ENCODE results near the gene CAMTA1. TPM values are rescaled to one million over a fixed set of nuclear protein-coding genes. Genes with fewer than 3 reads are reported as not detected.

Gene CAMTA1
- total and polyA plus RNA-seq, 2 donors, result 53.3 to 115 TPM

DNA sequence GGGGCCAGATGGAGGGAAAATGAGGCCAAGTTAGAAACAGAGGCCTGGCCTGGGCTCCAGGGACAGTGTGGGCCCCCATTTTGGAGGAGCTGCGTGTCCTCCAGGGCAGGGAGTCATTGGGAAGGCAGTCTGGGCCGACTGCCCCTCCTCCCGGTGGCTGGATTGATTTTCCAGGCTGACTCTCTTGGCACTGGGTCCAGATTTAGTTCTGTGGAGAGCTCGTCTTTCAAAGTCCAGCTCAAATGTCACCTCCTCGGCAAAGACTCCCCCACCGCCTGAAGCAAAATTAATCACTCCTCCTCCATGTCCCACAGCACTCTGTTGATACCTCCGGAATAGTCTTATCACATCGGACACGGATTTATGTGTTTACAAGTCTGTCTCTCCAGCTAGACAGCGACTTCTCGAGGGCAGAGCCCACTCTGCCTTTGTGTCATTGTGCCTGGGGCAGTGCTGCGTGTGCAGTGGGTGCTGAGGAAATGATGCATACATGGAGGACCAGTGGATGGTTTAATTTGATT lies 175.1 kb downstream of the CAMTA1 start:
- no peak overlapping the region for H3K4me3 ChIP-seq (ENCODE audit: low read depth, low read length)
- no peaks in the 10 kb centered on the region for H3K36me3 ChIP-seq (ENCODE audit: insufficient read depth)
- H3K27ac ChIP-seq (ENCODE audit: low read depth), result no peak overlapping the region
- WGBS, result 24% methylated on average over 12 of the region's 12 CpGs
- DNase-seq (ENCODE audit: extremely low spot score), result no peak
- no peaks in the 10 kb centered on the region for H3K4me1 ChIP-seq (ENCODE audit: insufficient read depth)

DNA sequence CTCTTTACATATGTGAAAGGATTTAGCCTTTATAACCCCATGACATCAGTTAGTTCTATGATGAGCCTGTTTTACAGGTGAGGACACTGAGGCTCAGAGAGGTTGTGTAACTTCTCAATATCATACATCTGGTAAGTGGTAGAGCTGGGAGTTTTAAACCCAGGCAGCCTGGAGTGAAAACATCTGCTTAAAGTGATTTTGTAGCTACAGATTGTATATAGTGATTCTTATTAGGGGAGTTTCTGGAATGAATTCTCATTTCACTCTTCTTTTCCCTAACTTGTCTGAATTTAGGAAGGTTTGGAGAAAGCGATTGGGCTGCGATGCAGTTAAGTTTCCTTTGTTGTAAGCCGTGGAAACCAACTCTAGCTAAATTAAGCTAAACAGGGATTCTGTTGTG lies 175.6 kb downstream of the CAMTA1 start:
- no peak overlapping the region for H3K4me3 ChIP-seq (ENCODE audit: low read depth, low read length)
- DNase-seq (ENCODE audit: extremely low spot score), result no peak
- 67% methylated on average over 3 of the region's 3 CpGs for WGBS
- no peaks in the 10 kb centered on the region for H3K36me3 ChIP-seq (ENCODE audit: insufficient read depth)
- H3K4me1 ChIP-seq (ENCODE audit: insufficient read depth), result no peaks in the 10 kb centered on the region
- H3K27ac ChIP-seq (ENCODE audit: low read depth), result no peak overlapping the region

DNA sequence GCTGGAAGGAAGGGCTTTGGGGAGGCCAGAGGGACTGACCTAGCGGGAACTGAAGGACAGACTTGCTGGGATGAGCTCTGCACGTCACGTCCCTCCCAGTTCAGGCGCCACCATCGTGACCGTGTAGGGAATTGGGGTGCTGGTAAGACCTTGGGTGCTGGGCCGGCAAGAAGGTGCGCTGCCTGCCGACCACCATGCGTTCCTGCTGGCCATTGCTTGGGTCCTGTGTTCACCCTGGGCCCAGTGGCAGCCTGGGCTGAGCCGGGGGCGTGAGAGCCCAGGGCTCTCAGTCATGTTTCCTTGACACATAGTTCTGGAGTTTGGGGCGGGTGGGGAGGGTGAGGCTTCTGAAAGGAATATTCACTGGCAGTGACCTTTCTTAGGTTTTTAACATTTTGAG lies 176.0 kb downstream of the CAMTA1 start:
- Histone ChIP-seq H3K36me3 (ENCODE audit: insufficient read depth) (no peaks in the 10 kb centered on the region), H3K4me3 (ENCODE audit: low read depth, low read length) (no peak overlapping the region), H3K4me1 (ENCODE audit: insufficient read depth) (no peaks in the 10 kb centered on the region), H3K27ac (ENCODE audit: low read depth) (no peak overlapping the region)
- no peak for DNase-seq (ENCODE audit: extremely low spot score)
- WGBS, result 89% methylated on average over 13 of the region's 13 CpGs

DNA sequence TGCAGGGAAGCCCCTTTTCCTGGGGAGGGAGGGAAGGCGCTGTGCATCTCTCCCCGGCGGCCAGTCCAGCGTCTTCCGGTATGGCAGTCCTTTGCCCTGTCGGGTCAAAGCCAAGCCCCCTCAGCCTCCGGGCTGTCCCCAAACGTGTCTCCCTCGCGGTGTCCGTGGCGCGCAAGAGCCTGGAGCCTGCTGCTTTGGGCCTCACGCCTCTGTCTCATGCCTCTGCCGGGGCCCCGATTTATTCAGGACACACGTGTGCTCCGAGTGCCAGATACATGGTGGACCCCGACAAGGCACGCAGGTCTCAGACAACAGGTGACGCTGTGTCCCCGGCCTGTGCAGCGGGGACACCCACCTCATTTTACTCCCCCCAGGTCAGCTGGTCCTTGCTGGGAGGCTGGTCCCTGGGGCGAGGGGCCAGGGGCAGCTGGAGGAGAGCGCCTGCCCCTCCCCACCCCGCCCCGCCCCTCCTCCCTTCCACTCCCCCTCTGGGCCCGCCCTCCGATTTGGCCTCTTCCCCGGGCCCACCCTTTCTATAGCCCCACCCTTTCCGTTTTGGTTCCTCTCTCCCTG lies 176.7 kb downstream of the CAMTA1 start:
- no peaks in the 10 kb centered on the region for H3K36me3 ChIP-seq (ENCODE audit: insufficient read depth)
- 29% methylated on average over 31 of the region's 31 CpGs for WGBS
- H3K4me3 ChIP-seq (ENCODE audit: low read depth, low read length), result no peak overlapping the region
- no peak for DNase-seq (ENCODE audit: extremely low spot score)
- H3K4me1 ChIP-seq (ENCODE audit: insufficient read depth), result no peaks in the 10 kb centered on the region
- no peak overlapping the region for H3K27ac ChIP-seq (ENCODE audit: low read depth)

DNA sequence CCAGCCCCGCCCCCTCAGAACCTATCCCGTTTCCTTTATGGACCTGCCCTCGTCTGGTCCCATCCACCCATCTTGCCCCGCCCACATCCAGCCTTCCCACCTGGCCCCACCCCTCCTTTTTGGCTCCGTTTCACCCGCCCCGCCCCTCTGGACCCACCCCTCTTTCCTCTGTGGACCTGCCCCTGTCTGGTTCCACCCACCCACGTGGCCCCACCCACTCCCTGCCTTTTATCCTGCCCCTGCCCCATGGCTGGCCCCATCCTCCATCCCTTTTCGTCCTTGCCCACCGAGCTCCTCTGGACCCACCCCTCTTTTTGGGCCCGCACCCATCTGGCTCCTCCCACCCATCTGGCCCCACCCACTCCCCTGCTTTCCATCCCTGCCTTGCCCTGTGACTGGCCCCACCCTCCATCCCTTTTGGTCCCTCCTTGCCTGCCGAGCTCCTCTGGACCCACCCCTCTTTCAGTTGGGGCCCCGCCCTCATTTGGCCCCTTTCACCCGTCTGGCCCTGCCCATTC lies 177.3 kb downstream of the CAMTA1 start:
- no peaks in the 10 kb centered on the region for H3K4me1 ChIP-seq (ENCODE audit: insufficient read depth)
- no peak overlapping the region for H3K4me3 ChIP-seq (ENCODE audit: low read depth, low read length)
- H3K27ac ChIP-seq (ENCODE audit: low read depth), result no peak overlapping the region
- no peaks in the 10 kb centered on the region for H3K36me3 ChIP-seq (ENCODE audit: insufficient read depth)
- 4% methylated on average over 14 of the region's 14 CpGs for WGBS
- DNase-seq (ENCODE audit: extremely low spot score), result no peak

DNA sequence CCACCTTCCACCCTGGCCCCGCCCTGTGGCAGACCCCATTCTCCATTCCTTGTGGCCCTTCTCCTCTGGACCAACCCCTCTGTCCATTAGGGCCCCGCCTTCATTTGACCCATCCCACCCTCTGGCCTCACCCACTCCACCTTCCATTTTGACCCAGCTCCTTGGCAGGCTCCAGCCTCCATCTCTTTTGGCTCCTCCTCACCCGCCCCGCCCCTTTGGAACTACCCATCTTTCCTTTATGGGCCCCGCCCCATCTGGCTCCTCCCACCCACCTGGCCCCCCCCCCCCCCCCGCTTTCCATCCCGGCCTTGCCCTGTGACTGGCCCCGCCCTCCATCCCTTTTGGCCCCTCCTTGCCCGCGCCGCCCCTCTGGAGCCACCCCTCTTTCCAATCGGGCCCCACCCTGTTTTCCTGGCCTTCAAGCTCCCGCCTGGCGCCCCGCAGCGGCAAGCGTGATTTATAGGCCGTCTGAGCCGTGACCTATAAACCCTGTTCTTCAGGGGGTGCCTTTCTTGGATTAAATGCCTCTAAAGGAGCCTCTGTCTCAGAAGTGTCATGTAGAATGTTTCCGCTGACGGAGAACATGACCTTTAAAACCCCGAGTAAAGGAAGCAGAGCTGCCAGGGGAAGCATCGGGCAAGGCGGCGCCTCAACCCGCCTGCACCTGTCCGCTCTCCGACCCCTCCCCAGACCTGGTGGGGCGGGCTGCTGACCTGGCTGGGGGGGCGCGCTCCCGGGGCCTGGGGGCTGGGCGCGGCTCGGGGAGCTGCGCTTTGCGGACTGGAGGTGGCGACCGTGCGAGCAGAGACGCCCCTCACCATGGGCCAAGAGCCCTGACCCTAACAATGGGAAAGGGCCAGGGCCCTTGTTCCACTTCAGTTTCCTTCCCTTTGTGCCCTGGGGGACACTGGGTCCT lies 178.0 kb downstream of the CAMTA1 start:
- H3K36me3 ChIP-seq (ENCODE audit: insufficient read depth), result no peaks in the 10 kb centered on the region
- H3K27ac ChIP-seq (ENCODE audit: low read depth), result no peak overlapping the region
- DNase-seq (ENCODE audit: extremely low spot score), result no peak
- no peak overlapping the region for H3K4me3 ChIP-seq (ENCODE audit: low read depth, low read length)
- H3K4me1 ChIP-seq (ENCODE audit: insufficient read depth), result no peaks in the 10 kb centered on the region
- 22% methylated on average over 40 of the region's 41 CpGs for WGBS

DNA sequence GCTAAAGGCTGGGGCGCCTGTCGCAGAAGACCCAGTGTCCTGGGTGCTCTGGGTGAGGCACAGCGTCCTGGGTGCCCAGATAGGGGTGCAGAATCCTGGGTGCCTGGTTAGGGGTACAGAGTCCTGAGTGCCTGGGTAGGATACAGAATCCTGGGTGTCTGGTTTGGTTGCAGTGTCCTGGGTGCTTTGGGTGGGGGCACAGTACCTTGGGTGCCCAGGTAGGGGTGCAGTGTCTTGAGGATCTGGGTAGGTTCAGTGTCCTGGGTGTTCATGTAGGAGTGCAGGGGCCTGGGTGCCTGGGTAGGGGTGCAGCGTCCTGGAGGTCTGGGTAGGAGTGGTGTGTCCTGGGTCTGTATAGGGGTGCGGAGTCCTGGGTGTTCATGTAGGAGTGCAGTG lies 178.7 kb downstream of the CAMTA1 start:
- 89% methylated on average over 5 of the region's 5 CpGs for WGBS
- no peak for DNase-seq (ENCODE audit: extremely low spot score)
- Histone ChIP-seq H3K27ac (ENCODE audit: low read depth) (no peak overlapping the region), H3K4me3 (ENCODE audit: low read depth, low read length) (no peak overlapping the region), H3K36me3 (ENCODE audit: insufficient read depth) (no peaks in the 10 kb centered on the region), H3K4me1 (ENCODE audit: insufficient read depth) (no peaks in the 10 kb centered on the region)

DNA sequence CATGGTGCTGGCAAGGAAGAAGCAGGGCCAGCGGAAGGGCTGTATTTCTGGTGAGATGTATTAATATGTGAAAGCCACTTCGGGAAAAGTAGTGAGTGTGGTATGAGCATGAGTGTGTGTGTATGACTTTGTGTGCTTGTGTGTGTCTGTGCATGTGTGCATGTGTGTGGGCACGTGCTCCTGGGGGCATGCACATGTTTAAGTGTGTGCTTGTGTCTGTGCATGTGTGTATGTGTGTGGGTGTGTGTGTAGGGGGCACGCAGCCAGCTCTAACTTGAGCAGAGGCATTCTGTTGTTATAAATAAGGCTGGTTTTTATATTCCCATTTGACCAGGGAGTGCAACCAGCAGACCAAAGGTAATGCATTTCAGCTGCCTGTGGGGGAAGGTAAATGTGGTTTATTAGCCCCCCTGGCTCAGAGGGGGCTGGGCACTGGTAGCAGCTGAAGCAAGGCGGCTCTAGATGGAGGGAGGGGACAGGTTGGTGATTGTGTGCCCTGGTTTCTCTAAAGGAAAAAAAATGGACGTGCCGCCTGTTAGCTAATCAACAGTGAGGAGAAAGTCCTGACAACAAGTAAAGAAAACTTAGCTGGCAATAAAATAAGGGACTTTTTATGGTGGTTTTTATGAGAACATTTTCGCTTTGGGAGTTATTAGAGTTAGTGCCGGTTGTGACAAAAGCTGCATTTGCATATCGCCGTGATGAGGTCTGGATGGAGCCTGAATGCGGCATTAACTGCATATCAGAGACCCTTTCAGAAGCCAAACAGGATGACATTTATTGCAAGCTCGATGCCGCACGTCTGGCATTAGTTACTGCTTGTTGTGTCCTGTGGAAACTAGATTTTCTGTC lies 180.1 kb downstream of the CAMTA1 start:
- Histone ChIP-seq H3K4me1 (ENCODE audit: insufficient read depth) (no peaks in the 10 kb centered on the region), H3K27ac (ENCODE audit: low read depth) (no peak overlapping the region), H3K36me3 (ENCODE audit: insufficient read depth) (no peaks in the 10 kb centered on the region), H3K4me3 (ENCODE audit: low read depth, low read length) (no peak overlapping the region)
- DNase-seq (ENCODE audit: extremely low spot score), result peak; percentile 50
- 33% methylated on average over 15 of the region's 15 CpGs for WGBS

DNA sequence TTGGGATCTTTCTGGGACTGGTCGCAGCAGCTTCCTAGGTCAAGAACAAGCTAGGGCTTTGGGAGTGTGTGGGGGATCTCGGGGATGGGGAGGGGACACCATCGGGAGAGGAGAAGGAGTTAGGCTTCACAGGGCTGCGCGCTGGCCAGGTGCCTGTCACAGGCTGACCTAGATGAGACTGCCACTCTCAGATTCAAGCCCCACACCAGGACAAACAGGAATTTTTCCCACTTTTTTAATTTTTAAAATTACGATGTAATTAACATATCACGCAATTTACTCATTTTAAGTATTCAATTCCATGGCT lies 180.6 kb downstream of the CAMTA1 start:
- no peak overlapping the region for H3K27ac ChIP-seq (ENCODE audit: low read depth)
- no peaks in the 10 kb centered on the region for H3K36me3 ChIP-seq (ENCODE audit: insufficient read depth)
- WGBS, result 46% methylated on average over 7 of the region's 7 CpGs
- no peak for DNase-seq (ENCODE audit: extremely low spot score)
- H3K4me1 ChIP-seq (ENCODE audit: insufficient read depth), result no peaks in the 10 kb centered on the region
- no peak overlapping the region for H3K4me3 ChIP-seq (ENCODE audit: low read depth, low read length)

DNA sequence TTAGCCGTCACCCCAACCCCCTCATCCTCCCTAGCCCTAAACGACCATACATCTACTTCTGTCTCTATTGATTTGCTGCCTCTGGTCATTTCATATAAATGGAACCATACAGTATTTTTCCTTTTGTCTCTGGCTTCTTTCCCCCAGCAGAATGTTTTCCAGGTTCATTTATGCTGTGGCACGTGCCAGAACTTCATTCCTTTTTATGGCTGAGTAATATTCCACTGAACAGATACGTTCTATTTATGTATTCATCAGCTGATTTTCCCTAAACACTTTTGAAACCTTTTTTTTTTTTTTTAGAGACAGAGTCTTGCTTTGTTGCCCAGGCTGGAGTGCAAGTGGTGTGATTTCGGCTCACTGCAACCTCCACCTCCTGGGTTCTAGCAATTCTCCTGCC lies 181.1 kb downstream of the CAMTA1 start:
- Histone ChIP-seq H3K36me3 (ENCODE audit: insufficient read depth) (no peaks in the 10 kb centered on the region), H3K4me3 (ENCODE audit: low read depth, low read length) (no peak overlapping the region), H3K27ac (ENCODE audit: low read depth) (no peak overlapping the region), H3K4me1 (ENCODE audit: insufficient read depth) (no peaks in the 10 kb centered on the region)
- 80% methylated on average over 5 of the region's 5 CpGs for WGBS
- DNase-seq (ENCODE audit: extremely low spot score), result no peak

DNA sequence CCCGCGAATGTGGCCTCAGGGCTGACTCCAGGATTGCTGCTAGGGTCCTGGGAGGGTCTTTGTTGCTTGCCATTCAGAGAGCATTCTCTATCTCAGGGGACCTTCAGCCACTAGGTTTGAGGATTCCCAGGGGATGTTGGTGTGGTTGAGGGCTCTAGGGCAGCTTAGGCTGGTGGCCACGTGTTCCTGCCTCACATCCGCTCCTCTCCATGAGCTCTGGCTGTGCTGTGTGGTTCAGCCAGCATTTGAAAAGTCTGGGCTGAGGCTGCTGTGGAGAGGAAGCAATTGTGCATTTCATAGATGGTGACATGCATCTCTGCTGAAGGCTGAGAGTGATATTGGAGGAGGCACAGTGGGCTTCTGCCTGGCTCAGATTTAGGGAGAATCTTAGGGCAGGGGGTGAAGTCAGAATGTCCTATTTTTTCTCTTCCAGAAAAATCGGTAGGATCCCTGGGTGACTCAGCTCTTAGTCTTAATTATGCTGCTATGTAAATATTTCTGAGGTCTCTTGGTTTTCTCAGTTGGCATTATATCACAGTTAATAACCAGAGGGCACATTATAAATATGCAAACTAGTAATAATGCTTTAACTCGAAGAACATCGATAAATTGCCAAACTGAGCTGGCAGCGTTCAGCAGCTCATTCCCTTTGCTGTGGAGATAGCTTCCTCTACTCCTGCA lies 182.3 kb downstream of the CAMTA1 start:
- H3K4me1 ChIP-seq (ENCODE audit: insufficient read depth), result no peaks in the 10 kb centered on the region
- H3K36me3 ChIP-seq (ENCODE audit: insufficient read depth), result no peaks in the 10 kb centered on the region
- no peak overlapping the region for H3K27ac ChIP-seq (ENCODE audit: low read depth)
- no peak overlapping the region for H3K4me3 ChIP-seq (ENCODE audit: low read depth, low read length)
- WGBS, result 72% methylated on average over 8 of the region's 8 CpGs
- no peak for DNase-seq (ENCODE audit: extremely low spot score)

DNA sequence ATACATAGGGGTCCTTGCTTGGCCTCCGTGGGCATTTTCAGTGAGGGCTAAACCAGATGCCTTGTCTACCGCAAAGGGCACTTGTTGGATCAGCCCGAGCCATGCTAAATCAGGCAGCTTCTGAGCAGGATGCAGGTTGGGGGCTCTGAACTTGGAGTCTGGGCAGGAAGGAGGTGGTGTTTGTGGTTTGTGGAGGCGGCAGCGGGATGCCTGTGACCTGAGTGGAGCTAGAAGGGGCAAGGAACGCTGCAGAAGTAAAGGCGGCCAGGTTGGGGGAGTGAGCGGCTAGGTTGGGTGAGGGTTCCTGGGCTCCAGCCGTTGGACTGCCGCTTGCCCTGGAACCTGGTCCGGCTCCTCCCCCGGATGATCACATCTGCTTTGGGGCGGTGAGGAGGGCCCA lies 183.9 kb downstream of the CAMTA1 start:
- Histone ChIP-seq H3K4me3 (ENCODE audit: low read depth, low read length) (no peak overlapping the region), H3K4me1 (ENCODE audit: insufficient read depth) (no peaks in the 10 kb centered on the region), H3K36me3 (ENCODE audit: insufficient read depth) (no peaks in the 10 kb centered on the region), H3K27ac (ENCODE audit: low read depth) (no peak overlapping the region)
- no peak for DNase-seq (ENCODE audit: extremely low spot score)
- 80% methylated on average over 13 of the region's 13 CpGs for WGBS

DNA sequence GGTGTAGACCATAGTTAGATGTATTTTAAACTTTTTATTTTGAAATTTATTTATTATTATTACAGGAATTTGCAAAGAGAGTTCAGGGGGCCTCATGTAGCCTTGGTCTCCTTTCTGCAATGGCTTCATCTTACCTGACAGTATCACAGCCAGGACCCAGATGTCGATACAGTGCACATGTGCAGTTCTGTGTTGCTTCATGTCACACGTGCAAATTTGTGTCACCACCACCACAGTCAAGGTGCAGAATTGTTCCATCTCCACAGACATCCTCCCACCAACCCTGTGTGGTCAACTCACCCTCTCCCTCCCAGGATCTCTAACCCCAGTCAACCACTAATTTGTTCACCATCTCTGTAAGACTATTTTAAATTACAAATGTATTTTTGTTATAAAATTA lies 184.5 kb downstream of the CAMTA1 start:
- no peaks in the 10 kb centered on the region for H3K36me3 ChIP-seq (ENCODE audit: insufficient read depth)
- WGBS, result 90% methylated on average over 2 of the region's 2 CpGs
- no peaks in the 10 kb centered on the region for H3K4me1 ChIP-seq (ENCODE audit: insufficient read depth)
- no peak for DNase-seq (ENCODE audit: extremely low spot score)
- no peak overlapping the region for H3K27ac ChIP-seq (ENCODE audit: low read depth)
- no peak overlapping the region for H3K4me3 ChIP-seq (ENCODE audit: low read depth, low read length)
